Thoracic aorta (tissue), 2 donors: ENCODE measurements around the gene NOX3. TPM values are rescaled to one million over a fixed set of nuclear protein-coding genes. Genes with fewer than 3 reads are reported as not detected.
A peak's percentile ranks its signal among the peaks of the same experiment; 100 is the strongest.

Source experiments
- ATAC-seq: fragments of 150-250 bp; one replicate; pipeline ENCODE4 v1.8.0; 2017; ENCODE audit warnings: low read depth; ENCODE audit not compliant: insufficient number of reproducible peaks, low FRiP score
- DNase-seq: peaks from one replicate; pipeline ENCODE4 v3.0.0-alpha.2; 2020; ENCODE audit warnings: low spot score
- H3K27ac ChIP-seq, 2 donors: fragments of 200-600 bp; sonication (generic); 1 replicate in 1 of 2; 2 replicates in 1 of 2; pipeline ENCODE4 v1.5.1; 2016; ENCODE audit warnings: mild to moderate bottlenecking in 2 of 2, moderate library complexity in 2 of 2
- H3K27me3 ChIP-seq: fragments of 200-600 bp; sonication (generic); replicated peaks from 2 replicates; pipeline ENCODE4 v1.6.0; 2016; ENCODE audit warnings: mild to moderate bottlenecking; ENCODE audit not compliant: insufficient read depth
- H3K36me3 ChIP-seq: fragments of 200-600 bp; sonication (generic); one replicate; pipeline ENCODE4 v1.5.1; 2016
- H3K4me1 ChIP-seq, 2 donors: fragments of 200-600 bp; sonication (generic); 1 replicate in 1 of 2; 2 replicates in 1 of 2; pipeline versions ENCODE4 v1.5.1 to v1.6.0; 2016; ENCODE audit warnings: low read depth in 2 of 2, mild to moderate bottlenecking in 1 of 2; ENCODE audit not compliant: control insufficient read depth in 1 of 2
- H3K4me3 ChIP-seq: fragments of 200-600 bp; sonication (generic); 2 replicates; pipeline ENCODE4 v1.5.1; 2016; ENCODE audit warnings: mild to moderate bottlenecking
- H3K9me3 ChIP-seq: fragments of 200-600 bp; sonication (generic); 2 replicates; pipeline ENCODE4 v1.5.1; 2016
- CTCF ChIP-seq: fragments of 200-600 bp; sonication (generic); IDR thresholded peaks from one replicate; pipeline ENCODE4 v1.5.1; 2019; ENCODE audit warnings: antibody characterized with exemption
- total RNA-seq, 2 donors: library from RNA; depleted of rRNA; stranded (reverse); fragments of >200 nt; gene quantifications; one replicate each; pipeline versions ENCODE4 v1.1.0 to v1.2.3, GENCODE V29; 2016

NOX3 gene
- total RNA-seq, result not detected

- no peak within 1 kb of the TSS for H3K27ac ChIP-seq
- no peaks in the 10 kb centered on the region for H3K27me3 ChIP-seq
- ATAC-seq (no peak), DNase-seq (no peak)
- no peaks in the 10 kb centered on the region for H3K9me3 ChIP-seq
- no peaks in the 10 kb centered on the region for H3K36me3 ChIP-seq
- H3K4me1 ChIP-seq, result no peaks in the 10 kb centered on the region
- TF ChIP-seq CTCF, result no peak
- no peak within 1 kb of the TSS for H3K4me3 ChIP-seq
These were observed at the start of gene NOX3 for GRCh38 chr6:155455766-155456165. Gene NOX3 (minus strand): TSS chr6:155455839. CDS start chr6:155455800, 39 bp downstream.

- Histone ChIP-seq H3K36me3 (no peaks in the 10 kb centered on the region), H3K27ac (peak overlapping the region; percentile 64 to 73), H3K4me1 (peaks cover 11 to 45% of the 10 kb centered on the region in 2 donors), H3K27me3 (no peaks in the 10 kb centered on the region), H3K9me3 (no peaks in the 10 kb centered on the region), H3K4me3 (peak overlapping the region; percentile 2)
- no peak for ATAC-seq
- no peak for DNase-seq
- no peak for TF ChIP-seq CTCF
These were observed 49.4 kb upstream of the NOX3 start for GRCh38 chr6:155504848-155505607.

GRCh38 chr6:155502393-155502792 is 46.8 kb upstream of the NOX3 start:
- DNase-seq (no peak), ATAC-seq (no peak)
- H3K4me3 ChIP-seq, result no peak overlapping the region
- H3K9me3 ChIP-seq, result no peaks in the 10 kb centered on the region
- TF ChIP-seq CTCF, result no peak
- H3K36me3 ChIP-seq, result no peaks in the 10 kb centered on the region
- no peak overlapping the region for H3K27ac ChIP-seq
- H3K4me1 ChIP-seq, result peaks cover 11 to 32% of the 10 kb centered on the region in 2 donors
- no peaks in the 10 kb centered on the region for H3K27me3 ChIP-seq

- Histone ChIP-seq H3K36me3 (no peaks in the 10 kb centered on the region), H3K27ac (no peak overlapping the region), H3K4me3 (no peak overlapping the region), H3K27me3 (no peaks in the 10 kb centered on the region), H3K9me3 (no peaks in the 10 kb centered on the region), H3K4me1 (peaks cover 8 to 14% of the 10 kb centered on the region in 2 donors)
- no peak for ATAC-seq
- no peak for DNase-seq
- no peak for TF ChIP-seq CTCF
These were observed 43.9 kb upstream of the NOX3 start for GRCh38 chr6:155499574-155499973.

GRCh38 chr6:155498370-155498769 is 42.7 kb upstream of the NOX3 start:
- H3K4me1 ChIP-seq, result peaks cover 14 to 19% of the 10 kb centered on the region in 2 donors
- TF ChIP-seq CTCF, result no peak
- no peaks in the 10 kb centered on the region for H3K9me3 ChIP-seq
- ATAC-seq (no peak), DNase-seq (no peak)
- H3K27ac ChIP-seq, result no peak overlapping the region
- H3K36me3 ChIP-seq, result no peaks in the 10 kb centered on the region
- no peaks in the 10 kb centered on the region for H3K27me3 ChIP-seq
- no peak overlapping the region for H3K4me3 ChIP-seq
